LNCaP clone FGC (cell line): Measurements from ENCODE around the gene FOXK1.

Experiments
- DNase-seq: peaks from one replicate; pipeline ENCODE4 v3.0.0-alpha.2; 2011; ENCODE audit warnings: low read depth
- H3K4me3 ChIP-seq: 2 replicates; pipeline ENCODE4 v1.5.1; 2011; ENCODE audit warnings: mild to moderate bottlenecking, low read depth, low read length, control low read depth
- CTCF ChIP-seq: IDR thresholded peaks from 2 replicates; pipeline ENCODE4 v1.5.1; 2012; ENCODE audit warnings: mild to moderate bottlenecking; ENCODE audit not compliant: control insufficient read depth, insufficient read depth; ENCODE audit errors: extremely low read depth

FOXK1 gene

DNA sequence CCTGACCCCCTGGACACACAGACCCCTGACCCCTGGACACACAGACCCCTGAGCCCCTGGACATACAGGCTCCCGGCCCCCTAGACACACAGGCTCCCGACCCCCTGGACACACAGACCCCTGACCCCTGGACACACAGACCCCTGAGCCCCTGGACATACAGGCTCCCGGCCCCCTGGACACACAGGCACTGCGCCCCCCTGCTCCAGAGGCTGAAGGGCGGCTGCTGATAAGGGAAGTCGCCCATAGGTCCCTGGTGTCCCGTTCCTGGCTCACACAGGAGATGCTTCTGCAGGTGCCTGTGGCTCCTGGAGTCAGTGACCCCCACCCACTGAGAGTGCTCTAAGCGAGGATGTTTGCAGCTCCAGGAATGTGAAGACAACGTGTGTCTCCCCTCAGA, 89.6 kb downstream of the FOXK1 start:
- no peak for DNase-seq
- no peak for TF ChIP-seq CTCF

GRCh38 chr7:4772306-4772705, 90.2 kb downstream of the FOXK1 start:
- H3K4me3 ChIP-seq, result no peak overlapping the region
- no peak for DNase-seq
- no peak for TF ChIP-seq CTCF

More for the DNA sequence above, 89.6 kb downstream of the FOXK1 start:
- no peak overlapping the region for H3K4me3 ChIP-seq

DNA sequence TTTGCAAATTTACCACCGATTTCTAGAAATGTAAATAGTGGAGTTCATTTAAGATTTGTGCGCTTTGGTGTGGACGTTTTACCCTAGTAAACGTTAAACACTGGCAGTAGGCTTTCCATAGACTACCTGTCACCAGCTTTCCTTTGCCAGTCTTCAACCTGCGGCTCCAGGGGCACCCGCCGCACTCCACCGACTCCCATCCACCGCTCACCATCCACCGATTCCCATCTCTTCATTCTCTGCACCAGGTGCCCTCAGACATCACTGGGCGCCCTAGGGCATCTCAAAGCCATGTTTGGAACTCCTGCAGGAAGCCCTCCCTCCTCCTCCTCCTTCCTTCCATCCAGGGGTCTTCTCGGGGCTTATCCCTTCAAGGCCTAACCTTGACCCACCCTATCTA, 91.9 kb downstream of the FOXK1 start:
- TF ChIP-seq CTCF, result no peak
- peak overlapping the region; percentile 76 for H3K4me3 ChIP-seq
- DNase-seq, result no peak

DNA sequence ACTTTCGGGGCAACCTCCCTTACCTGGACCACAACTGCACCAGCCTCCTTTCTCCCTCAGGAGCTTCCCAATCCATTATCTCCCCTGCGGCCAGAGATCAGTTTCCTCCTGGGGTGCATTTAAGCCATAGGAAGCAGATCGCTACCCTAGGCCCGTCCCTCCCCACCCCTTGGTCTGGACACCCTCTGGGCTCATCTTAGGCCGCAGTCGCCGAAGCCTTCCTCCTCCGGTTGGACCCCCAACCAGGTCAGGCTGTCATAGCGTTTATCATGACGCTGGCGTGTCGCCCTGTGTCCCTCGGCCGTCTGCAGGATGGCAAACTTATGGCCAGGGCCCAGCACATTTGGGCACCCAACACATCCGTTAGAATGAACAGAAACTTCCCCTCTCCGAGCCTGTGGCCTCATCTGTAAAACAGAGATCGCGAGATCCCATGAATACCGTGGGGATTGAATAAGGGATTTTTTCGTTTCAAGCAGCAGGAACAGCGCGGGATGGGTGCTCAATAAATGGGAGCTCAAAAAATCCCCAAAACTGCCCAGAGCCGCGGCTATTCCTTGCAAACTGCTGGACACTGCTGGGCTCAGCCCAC, 92.7 kb downstream of the FOXK1 start:
- no peak for TF ChIP-seq CTCF
- peak overlapping the region; percentile 76 for H3K4me3 ChIP-seq
- DNase-seq, result no peak

DNA sequence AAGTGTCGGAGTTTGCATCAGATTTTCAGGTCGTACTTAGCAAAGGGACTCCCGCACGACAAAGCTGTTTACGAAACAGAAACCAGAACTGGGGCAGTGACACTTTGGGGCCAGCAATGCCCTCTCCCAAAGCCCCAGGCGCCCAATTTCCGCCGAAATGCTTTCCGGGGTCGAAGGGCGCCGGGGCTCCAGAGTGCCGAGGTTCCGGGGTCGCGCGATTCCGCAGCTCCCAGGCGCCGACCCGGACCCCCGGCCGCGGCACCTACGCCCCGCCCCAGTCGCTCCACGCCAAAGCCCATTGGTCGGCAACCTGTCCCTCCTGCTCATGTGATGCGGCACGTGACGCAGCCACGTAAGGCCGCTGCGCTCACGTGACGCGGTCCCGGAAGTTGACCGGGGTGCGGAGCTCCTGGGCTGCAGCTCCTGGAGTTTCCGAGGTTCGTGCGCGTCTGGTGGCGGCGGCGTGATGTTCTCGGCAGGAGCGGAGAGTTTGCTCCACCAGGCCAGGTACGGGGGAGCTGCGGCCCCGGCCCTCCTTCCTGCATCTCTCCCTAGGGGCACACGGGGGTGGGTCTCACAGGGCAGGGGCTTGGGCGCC, 93.3 kb downstream of the FOXK1 start, which contains the start of gene AP5Z1:
TSS of gene AP5Z1 (plus strand) at position 374 of the 598 bp plus-strand sequence. CDS start at position 467, 93 bp downstream.
- TF ChIP-seq CTCF, result no peak
- DNase-seq, result peak; percentile 76
- peak within 1 kb of the TSS; percentile 76 for H3K4me3 ChIP-seq

GRCh38 chr7:4775848-4776623, 93.9 kb downstream of the FOXK1 start:
- TF ChIP-seq CTCF, result no peak
- peak overlapping the region; percentile 76 for H3K4me3 ChIP-seq
- no peak for DNase-seq
